Spleen (tissue), 11 donors: ENCODE measurements around the gene KLF7. TPM values are rescaled to one million over a fixed set of nuclear protein-coding genes. Genes with fewer than 3 reads are reported as not detected.

ENCODE experiments used
- DNase-seq: peaks from one replicate; pipeline ENCODE4 v3.0.0-alpha.2; 2020
- H3K27ac ChIP-seq, 8 donors: fragments of 200-600 bp; sonication (generic) in 7 of 8; 1 replicate in 4 of 8; 2 replicates in 4 of 8; pipeline versions ENCODE4 v1.5.0 to v1.8.0; 2016 to 2021; ENCODE audit warnings: inconsistent platforms in 4 of 8, mild to moderate bottlenecking in 4 of 8, moderate library complexity in 1 of 8
- H3K27me3 ChIP-seq, 7 donors: fragments of 200-600 bp; sonication (generic) in 6 of 7; replicated peaks in 1 of 7; 1 replicate in 4 of 7; 2 replicates in 3 of 7; pipeline versions ENCODE4 v1.5.0 to v1.8.0; 2016 to 2021; ENCODE audit warnings: inconsistent platforms in 3 of 7, mild to moderate bottlenecking in 1 of 7
- H3K36me3 ChIP-seq, 6 donors: fragments of 200-600 bp; sonication (generic) in 5 of 6; 1 replicate in 4 of 6; 2 replicates in 2 of 6; pipeline versions ENCODE4 v1.5.0 to v1.8.0; 2016 to 2021; ENCODE audit warnings: inconsistent platforms in 2 of 6
- H3K4me1 ChIP-seq, 6 donors: fragments of 200-600 bp; sonication (generic) in 5 of 6; 1 replicate in 3 of 6; 2 replicates in 3 of 6; pipeline versions ENCODE4 v1.5.0 to v1.8.0; 2016 to 2021; ENCODE audit warnings: inconsistent platforms in 3 of 6
- H3K4me3 ChIP-seq, 8 donors: fragments of 200-600 bp; sonication (generic) in 7 of 8; 1 replicate in 4 of 8; 2 replicates in 4 of 8; pipeline versions ENCODE4 v1.5.0 to v1.8.0; 2016 to 2021; ENCODE audit warnings: inconsistent platforms in 4 of 8, mild to moderate bottlenecking in 4 of 8, moderate library complexity in 2 of 8
- H3K9me3 ChIP-seq, 8 donors: fragments of 200-600 bp; sonication (generic) in 7 of 8; 1 replicate in 4 of 8; 2 replicates in 4 of 8; pipeline versions ENCODE4 v1.5.0 to v1.8.0; 2016 to 2021; ENCODE audit warnings: inconsistent platforms in 4 of 8
- CTCF ChIP-seq, 11 experiments: fragments of 200-600 bp in 7 of 11; fragments of 450-650 bp in 4 of 11; sonication (generic) in 4 of 11; IDR thresholded peaks in 8 of 11; conservative IDR thresholded peaks in 3 of 11; 1 replicate in 7 of 11; 2 replicates in 4 of 11; pipeline versions ENCODE4 v1.4.0 to v1.8.0; 2016 to 2021; ENCODE audit warnings: antibody characterized with exemption in 11 of 11, inconsistent platforms in 4 of 11, mild to moderate bottlenecking in 1 of 11
- POLR2A ChIP-seq, 3 donors: fragments of 450-650 bp; IDR thresholded peaks; one replicate each; pipeline ENCODE4 v1.5.1; 2017; ENCODE audit warnings: antibody characterized with exemption in 3 of 3, mild to moderate bottlenecking in 1 of 3
- POLR2AphosphoS5 ChIP-seq, 3 donors: sonication (generic); formaldehyde crosslinking; IDR thresholded peaks; one replicate each; pipeline ENCODE4 v1.5.1; 2017; ENCODE audit warnings: antibody characterized with exemption in 3 of 3
- WGBS, 5 donors: extraction: QIAGEN DNeasy Blood & Tissue Kit in 3 of 5; methylation state at CpG; one replicate each; pipeline versions ENCODE4 v1.1.5 to v1.1.7; 2013 to 2018; 5-methylcytosine and 5-hydroxymethylcytosine counted together
- intact Hi-C: fragments of 100-400 bp; cut with DNase I; formaldehyde crosslinking; loops from one replicate; pipeline ENCODE4 v1.15.0; 2023; ENCODE audit warnings: low total_unique reads
- polyA plus RNA-seq, 3 donors: library from polyadenylated mRNA; stranded (reverse); fragments of 200-250 nt; gene quantifications; one replicate each; pipeline ENCODE4 v1.2.1, GENCODE V29; 2013
- total RNA-seq, 7 donors: library from RNA; depleted of rRNA in 3 of 7; stranded (reverse); fragments of >200 nt in 3 of 7; fragmentation: NEBNext Ultra II Directional in 4 of 7; extraction: Animal tissue kit (Norgen Biotek cat#: 25700) in 4 of 7; gene quantifications; one replicate each; pipeline versions ENCODE4 v1.1.0 to v1.2.1, GENCODE V29; 2016 to 2021
- donor health status: healthy with polysubstance abuse.
- donor health status: DM: no; HTN: no; CAD: no; lungs with moderate emphysema.
- donor health status: DM: no; HTN: no; CAD: no.
- donor health status: Bipolar disorder and iron deficiency.
- donor health status: healthy.
- donor health status: DM: no; HTN: no; CAD: no.
- donor health status: DM: yes; HTN: yes; CAD: no.

Gene KLF7
- total and polyA plus RNA-seq, 10 donors = 2.9 to 74.4 (median 27.8) TPM

GRCh38 chr2:207181526-207182274, 16.0 kb upstream of the KLF7 start:
- DNase-seq = no peak
- no peak overlapping the region for H3K27ac ChIP-seq

GRCh38 chr2:207180741-207181140, 15.0 kb upstream of the KLF7 start:
- H3K9me3 ChIP-seq = no peaks in the 10 kb centered on the region
- no peaks in the 10 kb centered on the region for H3K36me3 ChIP-seq
- H3K4me3 ChIP-seq = no peak overlapping the region
- DNase-seq = no peak
- intact Hi-C loops = no loop called here
- no peak overlapping the region for H3K27ac ChIP-seq
- H3K4me1 ChIP-seq = peaks cover 0 to 9% (median 0%) of the 10 kb centered on the region in 6 donors
- no peaks in the 10 kb centered on the region for H3K27me3 ChIP-seq
- no peak for TF ChIP-seq POLR2AphosphoS5 (IDR thresholded peaks at IDR 0.05)
- TF ChIP-seq CTCF (IDR thresholded peaks at IDR 0.05 in 8 of 11, conservative IDR thresholded peaks at IDR 0.05 in 3 of 11) = no peak
- no peak for TF ChIP-seq POLR2A (IDR thresholded peaks at IDR 0.05)

More at GRCh38 chr2:207181526-207182274, 16.0 kb upstream of the KLF7 start:
- Histone ChIP-seq H3K36me3 (no peaks in the 10 kb centered on the region), H3K9me3 (peaks cover 0 to 7% (median 4%) of the 10 kb centered on the region in 8 donors), H3K27me3 (no peaks in the 10 kb centered on the region), H3K4me3 (no peak overlapping the region), H3K4me1 (no peaks in the 10 kb centered on the region)
- TF ChIP-seq POLR2A (IDR thresholded peaks at IDR 0.05) = no peak
- TF ChIP-seq POLR2AphosphoS5 (IDR thresholded peaks at IDR 0.05) = no peak
- TF ChIP-seq CTCF (IDR thresholded peaks at IDR 0.05 in 8 of 11, conservative IDR thresholded peaks at IDR 0.05 in 3 of 11) = no peak
- 85 to 95% (median 94%) methylated on average over 7 of the region's 7 CpGs for WGBS, 5 donors
- intact Hi-C loops = no loop called here

GRCh38 chr2:207176247-207176646, 10.5 kb upstream of the KLF7 start:
- TF ChIP-seq CTCF (IDR thresholded peaks at IDR 0.05 in 8 of 11, conservative IDR thresholded peaks at IDR 0.05 in 3 of 11) = no peak
- TF ChIP-seq POLR2A (IDR thresholded peaks at IDR 0.05) = no peak
- no peak for TF ChIP-seq POLR2AphosphoS5 (IDR thresholded peaks at IDR 0.05)
- no peak for DNase-seq
- H3K4me1 ChIP-seq = peaks cover 0 to 10% (median 0%) of the 10 kb centered on the region in 6 donors
- H3K4me3 ChIP-seq = no peak overlapping the region
- H3K36me3 ChIP-seq = no peaks in the 10 kb centered on the region
- H3K9me3 ChIP-seq = no peaks in the 10 kb centered on the region
- intact Hi-C loops = no loop called here
- no peak overlapping the region for H3K27ac ChIP-seq
- no peaks in the 10 kb centered on the region for H3K27me3 ChIP-seq

GRCh38 chr2:207173641-207174040, 7.9 kb upstream of the KLF7 start:
- H3K27ac ChIP-seq = no peak overlapping the region
- H3K9me3 ChIP-seq = no peaks in the 10 kb centered on the region
- DNase-seq = no peak
- H3K4me1 ChIP-seq = peaks cover 0 to 13% (median 0%) of the 10 kb centered on the region in 6 donors
- intact Hi-C loops = no loop called here
- no peaks in the 10 kb centered on the region for H3K27me3 ChIP-seq
- no peak overlapping the region for H3K4me3 ChIP-seq
- 95 to 100% (median 97%) methylated on average over 1 of the region's 1 CpG for WGBS, 5 donors
- TF ChIP-seq POLR2A (IDR thresholded peaks at IDR 0.05) (no peak), POLR2AphosphoS5 (IDR thresholded peaks at IDR 0.05) (no peak), CTCF (IDR thresholded peaks at IDR 0.05 in 8 of 11, conservative IDR thresholded peaks at IDR 0.05 in 3 of 11) (no peak)
- H3K36me3 ChIP-seq = no peaks in the 10 kb centered on the region
